OCI-LY7 (cell line): ENCODE results near the gene PEX7. TPM values are rescaled to one million over a fixed set of nuclear protein-coding genes. Genes with fewer than 3 reads are reported as not detected.

Source experiments
- BruUV-seq: library from RNA; stranded (reverse); fragments of 400-500 nt; replicated peaks from 2 replicates; lab custom pipeline; 2021; lab: Mats Ljungman, UMichigan
- CTCF ChIA-PET: fragments of 300-600 bp; sonication (Branson Sonifier 250); formaldehyde crosslinking; loops from one replicate; lab custom pipeline; 2022; ENCODE audit warnings: antibody characterized with exemption; ENCODE audit not compliant: unreplicated experiment; lab: Charles Lee
- POLR2A ChIA-PET: fragments of 300-600 bp; sonication (Branson Sonifier 250); formaldehyde crosslinking; loops from one replicate; lab custom pipeline; 2022; ENCODE audit warnings: antibody characterized with exemption; lab: Charles Lee
- DNase-seq: peaks from one replicate; pipeline ENCODE4 v3.0.0-alpha.2; 2015; ENCODE audit warnings: low spot score
- H2AFZ ChIP-seq: fragments of 200-600 bp; sonication (generic), shearing (Covaris generic); 2 replicates; pipeline ENCODE4 v1.6.1; 2014; ENCODE audit warnings: mild to moderate bottlenecking, antibody characterized with exemption, low read length, moderate library complexity
- H3K27ac ChIP-seq: fragments of 200-600 bp; sonication (generic); 2 replicates; pipeline ENCODE4 v1.5.1; 2014; ENCODE audit warnings: mixed run types, low read depth, mild to moderate bottlenecking, moderate library complexity, low read length, inconsistent platforms; ENCODE audit not compliant: poor library complexity, severe bottlenecking
- H3K36me3 ChIP-seq: fragments of 200-600 bp; sonication (generic); 2 replicates; pipeline ENCODE4 v1.6.1; 2014; ENCODE audit warnings: mild to moderate bottlenecking, antibody characterized with exemption, low read length, moderate library complexity, mixed read lengths; ENCODE audit not compliant: insufficient read depth
- H3K4me1 ChIP-seq: fragments of 200-600 bp; sonication (generic); 2 replicates; pipeline ENCODE4 v1.5.1; 2014; ENCODE audit warnings: mild to moderate bottlenecking, low read length; ENCODE audit not compliant: insufficient read depth, poor library complexity, severe bottlenecking
- H3K4me2 ChIP-seq: fragments of 200-600 bp; sonication (generic); 2 replicates; pipeline ENCODE4 v1.6.1; 2014; ENCODE audit warnings: mild to moderate bottlenecking, low read length
- H3K4me3 ChIP-seq: fragments of 200-600 bp; sonication (generic); 2 replicates; pipeline ENCODE4 v1.5.1; 2014; ENCODE audit warnings: mild to moderate bottlenecking, low read depth, low read length; ENCODE audit not compliant: poor library complexity, severe bottlenecking
- H3K79me2 ChIP-seq: fragments of 200-600 bp; sonication (generic); 2 replicates; pipeline ENCODE4 v1.6.1; 2016; ENCODE audit warnings: low read depth, mild to moderate bottlenecking, low read length, moderate library complexity, mixed read lengths; ENCODE audit not compliant: insufficient read depth
- H3K9me2 ChIP-seq: fragments of 200-600 bp; sonication (generic); 2 replicates; pipeline ENCODE4 v1.6.1; 2016; ENCODE audit warnings: mild to moderate bottlenecking, low read length, mixed read lengths; ENCODE audit not compliant: insufficient read depth
- H3K9me3 ChIP-seq: fragments of 200-600 bp; sonication (generic); 2 replicates; pipeline ENCODE4 v1.6.1; 2014; ENCODE audit warnings: mild to moderate bottlenecking, mixed run types, low read length, mixed read lengths
- H4K20me1 ChIP-seq: fragments of 200-600 bp; sonication (generic); 2 replicates; pipeline ENCODE4 v1.6.1; 2014; ENCODE audit warnings: mild to moderate bottlenecking, antibody characterized with exemption, low read length, moderate library complexity, mixed read lengths; ENCODE audit not compliant: insufficient read depth
- CTCF ChIP-seq: fragments of 200-600 bp; sonication (generic); conservative IDR thresholded peaks from 2 replicates; pipeline ENCODE4 v1.5.1; 2014; ENCODE audit warnings: mild to moderate bottlenecking, antibody characterized with exemption, low read length, moderate library complexity, mixed read lengths
- EZH2phosphoT487 ChIP-seq: fragments of 200-600 bp; sonication (generic); IDR thresholded peaks from 2 replicates; pipeline ENCODE4 v1.6.1; 2018; ENCODE audit warnings: low read depth, borderline replicate concordance, mild to moderate bottlenecking, mixed run types, antibody characterized with exemption, low read length, moderate library complexity, mixed read lengths
- intact Hi-C: fragments of 100-400 bp; cut with micrococcal nuclease; formaldehyde crosslinking; loops from one replicate; pipeline ENCODE4 v1.10.0; 2022; ENCODE audit not compliant: unreplicated experiment
- total RNA-seq, 2 experiments: library from RNA; depleted of rRNA in 1 of 2; stranded (reverse); fragments of >200 nt in 1 of 2; shearing (Covaris generic) in 1 of 2; gene quantifications; 2 replicates each; pipeline ENCODE4 v1.2.3, GENCODE V29; 2014 to 2022

PEX7 gene
- total RNA-seq, 2 experiments from 2014 or later, result 5.8 to 8.4 TPM

GRCh38 chr6:136889271-136890193, 67.1 kb downstream of the PEX7 start:
- TF ChIP-seq EZH2phosphoT487, result no peak
- TF ChIP-seq CTCF, result no peak
- Histone ChIP-seq H3K4me1 (peaks cover 6% of the 10 kb centered on the region), H2AFZ (no peak overlapping the region), H3K4me3 (no peak overlapping the region), H3K79me2 (no peaks in the 10 kb centered on the region), H3K36me3 (no peaks in the 10 kb centered on the region), H3K4me2 (no peak overlapping the region), H4K20me1 (no peaks in the 10 kb centered on the region), H3K9me2 (no peaks in the 10 kb centered on the region), H3K9me3 (no peaks in the 10 kb centered on the region), H3K27ac (no peak overlapping the region)
- intact Hi-C loops, result no loop called here
- no peak for DNase-seq
- ChIA-PET CTCF (no interaction called here), POLR2A (interaction anchor here (0.5 to 1.6 kb wide), 9 partner anchors 8 to 1413 kb away, joined by 3 to 5 read pairs (median 4); no protein-coding TSS in a partner anchor)
- no TSS peak for BruUV-seq

GRCh38 chr6:136890194-136890839, 67.9 kb downstream of the PEX7 start:
- no peak overlapping the region for H2AFZ ChIP-seq
- TF ChIP-seq EZH2phosphoT487 (no peak), CTCF (0 out of 2 replicates have a peak, but pooled peaks have one; percentile 20)
- no peak for DNase-seq

More at GRCh38 chr6:136890194-136890839, 67.9 kb downstream of the PEX7 start:
- Histone ChIP-seq H4K20me1 (no peaks in the 10 kb centered on the region), H3K9me2 (no peaks in the 10 kb centered on the region), H3K27ac (no peak overlapping the region), H3K79me2 (no peaks in the 10 kb centered on the region), H3K9me3 (no peaks in the 10 kb centered on the region), H3K4me1 (peaks cover 6% of the 10 kb centered on the region), H3K36me3 (no peaks in the 10 kb centered on the region), H3K4me2 (no peak overlapping the region), H3K4me3 (no peak overlapping the region)
- BruUV-seq, result no TSS peak
- intact Hi-C loops, result no loop called here
- ChIA-PET POLR2A (interaction anchor here (0.6 to 1.6 kb wide), 6 partner anchors 10 to 568 kb away, joined by 3 to 5 read pairs (median 4); no protein-coding TSS in a partner anchor), CTCF (no interaction called here)
